ENCODE data around the gene NUDT15.
"Not testable (repeated sequence)": the region's sequence is repeated elsewhere in the genome, so short reads cannot be mapped to it uniquely, and the experiment has no call there.

NUDT15 gene

GRCh38 chr13:48000559-48001113 is 36.9 kb upstream of the NUDT15 start:
- TF ChIP-seq CTCF (conservative IDR thresholded peaks at IDR 0.05; ENCODE audit: low read depth), result no peak
- DNase-seq (ENCODE audit: low spot score), result peak; percentile 40
- POLR2A ChIA-PET (ENCODE audit: low non-redundant PET), result interaction anchor here (0.7 kb wide), 2 partner anchors 27 to 94 kb away, joined by 3 to 4 read pairs; partner anchors contain the start of gene MED4
- CTCF ChIA-PET, result interaction anchor here (1.1 kb wide), 1 partner anchor 94 kb away, joined by 4 read pairs; the partner anchor contains the start of gene MED4
- peak overlapping the region; percentile 93 for H3K27ac ChIP-seq

GRCh38 chr13:48001114-48001881 is 36.2 kb upstream of the NUDT15 start, which contains the start of gene SUCLA2:
Gene SUCLA2 (minus strand): TSS chr13:48001273. CDS start chr13:48001269, 4 bp downstream.
- DNase-seq (ENCODE audit: low spot score), result peak; percentile 91
- POLR2A ChIA-PET (ENCODE audit: low non-redundant PET), result interaction anchor here (0.7 kb wide), 2 partner anchors 27 to 94 kb away, joined by 3 to 4 read pairs; partner anchors contain the start of gene MED4
- CTCF ChIA-PET, result no interaction called here
- peak within 1 kb of the TSS; percentile 93 for H3K27ac ChIP-seq
- no peak for TF ChIP-seq CTCF (conservative IDR thresholded peaks at IDR 0.05; ENCODE audit: low read depth)

GRCh38 chr13:48001999-48002398 is 35.5 kb upstream of the NUDT15 start:
- POLR2A ChIA-PET (ENCODE audit: low non-redundant PET); CTCF ChIA-PET; DNase-seq (ENCODE audit: low spot score): not testable (repeated sequence)
- peak overlapping the region; percentile 93 for H3K27ac ChIP-seq

GRCh38 chr13:48004201-48004600 is 33.3 kb upstream of the NUDT15 start:
- ChIA-PET CTCF (no interaction called here), POLR2A (ENCODE audit: low non-redundant PET) (no interaction called here)
- DNase-seq (ENCODE audit: low spot score), result no peak
- no peak for TF ChIP-seq CTCF (conservative IDR thresholded peaks at IDR 0.05; ENCODE audit: low read depth)
- H3K27ac ChIP-seq, result peak overlapping the region; percentile 70

GRCh38 chr13:48006396-48006795 is 31.1 kb upstream of the NUDT15 start:
- ChIA-PET POLR2A (ENCODE audit: low non-redundant PET) (no interaction called here), CTCF (interaction anchor here (0.5 to 0.6 kb wide), 3 partner anchors 98 to 275 kb away, joined by 3 to 5 read pairs (median 4); no protein-coding TSS in a partner anchor)
- peak; percentile 28 for DNase-seq (ENCODE audit: low spot score)
- H3K27ac ChIP-seq, result peak overlapping the region; percentile 81
- TF ChIP-seq CTCF (conservative IDR thresholded peaks at IDR 0.05; ENCODE audit: low read depth), result no peak

GRCh38 chr13:48009284-48009683 is 28.2 kb upstream of the NUDT15 start:
- H3K27ac ChIP-seq, result no peak overlapping the region
- ChIA-PET POLR2A (ENCODE audit: low non-redundant PET) (no interaction called here), CTCF (interaction anchor here (1.2 kb wide), 1 partner anchor 29 kb away, joined by 4 read pairs; no protein-coding TSS in a partner anchor)
- no peak for TF ChIP-seq CTCF (conservative IDR thresholded peaks at IDR 0.05; ENCODE audit: low read depth)
- DNase-seq (ENCODE audit: low spot score), result peak; percentile 77

GRCh38 chr13:48010698-48011097 is 26.8 kb upstream of the NUDT15 start:
- no peak for DNase-seq (ENCODE audit: low spot score)
- POLR2A ChIA-PET (ENCODE audit: low non-redundant PET), result no interaction called here
- CTCF ChIA-PET, result no interaction called here
- H3K27ac ChIP-seq, result no peak overlapping the region; the same call in 1 of the 2 replicates
- TF ChIP-seq CTCF (conservative IDR thresholded peaks at IDR 0.05; ENCODE audit: low read depth), result no peak
